H9 (cell line): Measurements from ENCODE around the gene TCERG1L. TPM values are rescaled to one million over a fixed set of nuclear protein-coding genes. Genes with fewer than 3 reads are reported as not detected.

Experiments used
- DNase-seq: peaks from one replicate; pipeline ENCODE4 v3.0.0-alpha.2; 2017
- H2AFZ ChIP-seq: one replicate; pipeline ENCODE4 v1.6.1; 2013; ENCODE audit warnings: mild to moderate bottlenecking, low read length, control low read depth, moderate library complexity
- H2AK5ac ChIP-seq: 2 replicates; pipeline ENCODE4 v1.6.1; 2013; ENCODE audit warnings: low read length, control low read depth, mixed read lengths; ENCODE audit not compliant: insufficient read length
- H2BK120ac ChIP-seq: one replicate; pipeline ENCODE4 v1.6.1; 2013; ENCODE audit warnings: low read depth, mild to moderate bottlenecking, low read length, control low read depth, inconsistent platforms; ENCODE audit not compliant: poor library complexity, severe bottlenecking
- H2BK12ac ChIP-seq: 2 replicates; pipeline ENCODE4 v1.6.1; 2013; ENCODE audit warnings: low read length, control low read depth, mixed read lengths, low read depth; ENCODE audit not compliant: insufficient read length
- H2BK15ac ChIP-seq: 2 replicates; pipeline ENCODE4 v1.6.1; 2013; ENCODE audit warnings: low read depth, low read length, control low read depth
- H2BK20ac ChIP-seq: one replicate; pipeline ENCODE4 v1.6.1; 2013; ENCODE audit warnings: low read depth, mild to moderate bottlenecking, low read length, control low read depth, inconsistent platforms; ENCODE audit not compliant: poor library complexity, severe bottlenecking
- H2BK5ac ChIP-seq: 2 replicates; pipeline ENCODE4 v1.6.1; 2013; ENCODE audit warnings: low read length, control low read depth, mixed read lengths; ENCODE audit not compliant: insufficient read length
- H3K14ac ChIP-seq: 2 replicates; pipeline ENCODE4 v1.6.1; 2013; ENCODE audit warnings: low read length, control low read depth; ENCODE audit not compliant: insufficient read depth
- H3K18ac ChIP-seq: 2 replicates; pipeline ENCODE4 v1.6.1; 2013; ENCODE audit warnings: low read depth, mild to moderate bottlenecking, mixed read lengths, low read length, control low read depth; ENCODE audit not compliant: insufficient read length
- H3K23ac ChIP-seq: 2 replicates; pipeline ENCODE4 v1.6.1; 2013; ENCODE audit warnings: low read length, control low read depth, mixed read lengths, low read depth; ENCODE audit not compliant: insufficient read length
- H3K23me2 ChIP-seq: 2 replicates; pipeline ENCODE4 v1.6.1; 2013; ENCODE audit warnings: low read depth, mild to moderate bottlenecking, mixed read lengths, low read length, control low read depth; ENCODE audit not compliant: insufficient read length, poor library complexity, severe bottlenecking
- H3K27ac ChIP-seq: 2 replicates; pipeline ENCODE4 v1.5.1; 2013; ENCODE audit warnings: low read length, control low read depth, mixed read lengths, low read depth; ENCODE audit not compliant: insufficient read length
- H3K27me3 ChIP-seq: 2 replicates; pipeline ENCODE4 v1.6.1; 2013; ENCODE audit warnings: low read length, control low read depth, inconsistent platforms; ENCODE audit not compliant: insufficient read depth
- H3K4ac ChIP-seq: 2 replicates; pipeline ENCODE4 v1.6.1; 2013; ENCODE audit warnings: low read depth, mild to moderate bottlenecking, control low read depth, inconsistent platforms, low read length, moderate library complexity
- H3K4me1 ChIP-seq: 2 replicates; pipeline ENCODE4 v1.6.1; 2013; ENCODE audit warnings: low read length, control low read depth, inconsistent platforms; ENCODE audit not compliant: insufficient read depth
- H3K4me2 ChIP-seq: 2 replicates; pipeline ENCODE4 v1.6.1; 2013; ENCODE audit warnings: low read length, control low read depth, mixed read lengths; ENCODE audit not compliant: insufficient read length, insufficient read depth
- H3K56ac ChIP-seq: 2 replicates; pipeline ENCODE4 v1.6.1; 2013; ENCODE audit warnings: low read depth, mild to moderate bottlenecking, mixed read lengths, low read length, control low read depth; ENCODE audit not compliant: insufficient read length
- H3K79me1 ChIP-seq: 2 replicates; pipeline ENCODE4 v1.6.1; 2013; ENCODE audit warnings: low read depth, mild to moderate bottlenecking, moderate library complexity, low read length, control low read depth, inconsistent platforms; ENCODE audit not compliant: insufficient read depth, poor library complexity, severe bottlenecking
- H3K79me2 ChIP-seq: 2 replicates; pipeline ENCODE4 v1.6.1; 2013; ENCODE audit warnings: low read length, control low read depth, inconsistent platforms; ENCODE audit not compliant: insufficient read depth
- H3K9ac ChIP-seq: 2 replicates; pipeline ENCODE4 v1.6.1; 2013; ENCODE audit warnings: low read length, control low read depth, mixed read lengths; ENCODE audit not compliant: insufficient read length; ENCODE audit errors: extremely low read depth
- H3K9me3 ChIP-seq: one replicate; pipeline ENCODE4 v1.6.1; 2013; ENCODE audit warnings: low read depth, low read length, inconsistent platforms; ENCODE audit not compliant: control insufficient read depth
- H3T11ph ChIP-seq: one replicate; pipeline ENCODE4 v1.6.1; 2013; ENCODE audit warnings: mild to moderate bottlenecking, low read length, control low read depth, inconsistent platforms
- H4K20me1 ChIP-seq: one replicate; pipeline ENCODE4 v1.6.1; 2013; ENCODE audit not compliant: control insufficient read depth, insufficient read length, insufficient read depth
- H4K5ac ChIP-seq: 2 replicates; pipeline ENCODE4 v1.6.1; 2013; ENCODE audit warnings: low read depth, mild to moderate bottlenecking, mixed read lengths, low read length, control low read depth; ENCODE audit not compliant: insufficient read length
- H4K8ac ChIP-seq: replicated peaks from 2 replicates; pipeline ENCODE4 v1.6.1; 2013; ENCODE audit warnings: low read length, control low read depth, mixed read lengths, low read depth; ENCODE audit not compliant: insufficient read length
- H4K91ac ChIP-seq: 2 replicates; pipeline ENCODE4 v1.6.1; 2013; ENCODE audit warnings: low read depth, mild to moderate bottlenecking, moderate library complexity, mixed read lengths, low read length, control low read depth; ENCODE audit not compliant: insufficient read length
- H3K27ac Mint-ChIP-seq, 3 experiments: 2 replicates in 2 of 3; 3 replicates in 1 of 3; pipeline ENCODE4 v1.8.0; 2020 to 2021; ENCODE audit warnings: mixed read lengths in 3 of 3, mild to moderate bottlenecking in 1 of 3, moderate library complexity in 1 of 3
- H3K27me3 Mint-ChIP-seq: 2 replicates; pipeline ENCODE4 v1.8.0; 2021; ENCODE audit warnings: low read depth, mild to moderate bottlenecking, moderate library complexity, mixed read lengths
- H3K36me3 Mint-ChIP-seq, 3 experiments: 2 replicates in 2 of 3; 3 replicates in 1 of 3; pipeline ENCODE4 v1.8.0; 2020 to 2021; ENCODE audit warnings: low read depth in 3 of 3, mixed read lengths in 3 of 3; ENCODE audit not compliant: insufficient read depth in 1 of 3
- H3K4me1 Mint-ChIP-seq, 2 experiments: 2 replicates each; pipeline ENCODE4 v1.8.0; 2020; ENCODE audit warnings: mixed read lengths in 2 of 2
- H3K4me3 Mint-ChIP-seq, 2 experiments: 2 replicates in 1 of 2; 3 replicates in 1 of 2; pipeline ENCODE4 v1.8.0; 2020 to 2021; ENCODE audit warnings: mild to moderate bottlenecking in 2 of 2, mixed read lengths in 2 of 2, moderate library complexity in 1 of 2
- H3K9me3 Mint-ChIP-seq, 2 experiments: 2 replicates in 1 of 2; 3 replicates in 1 of 2; pipeline ENCODE4 v1.8.0; 2020; ENCODE audit warnings: mild to moderate bottlenecking in 2 of 2, mixed read lengths in 2 of 2, moderate library complexity in 1 of 2
- CTCF ChIP-seq: fragments of 200-600 bp; sonication (generic); conservative IDR thresholded peaks from 3 replicates; pipeline ENCODE4 v1.8.0; 2021; ENCODE audit warnings: antibody characterized with exemption, mild to moderate bottlenecking
- WGBS: extraction: QIAGEN DNeasy Blood & Tissue Kit; methylation state at CpG from one replicate; pipeline ENCODE4 v1.1.7; 2013; ENCODE audit warnings: missing lambda C conversion rate, low lambda C conversion rate, mixed read lengths; ENCODE audit not compliant: insufficient read length; ENCODE audit errors: extremely low coverage; 5-methylcytosine and 5-hydroxymethylcytosine counted together
- total RNA-seq: library from RNA; stranded (reverse); gene quantifications from 2 replicates; pipeline ENCODE4 v1.2.1, GENCODE V29; 2021

TCERG1L gene
- total RNA-seq, 1 experiment from 2014 or later = 3.3 TPM

- H3K9ac ChIP-seq = no peak overlapping the region
- H3K4me1 Mint-ChIP-seq = peaks cover 4% of the 10 kb centered on the region in 2 experiments; a peak in 2 of 4 replicates
- H2BK5ac ChIP-seq = no peak overlapping the region
- no peak overlapping the region for H2AK5ac ChIP-seq
- no peaks in the 10 kb centered on the region; the same call in 1 of the 2 replicates for H3K27me3 Mint-ChIP-seq
- H3K4me3 Mint-ChIP-seq = no peak overlapping the region
- H4K5ac ChIP-seq = no peak overlapping the region
- no peak overlapping the region for H2BK15ac ChIP-seq
- no peak overlapping the region; a peak in 1 of 7 replicates for H3K27ac Mint-ChIP-seq
- no peak overlapping the region for H4K91ac ChIP-seq
- H3K4ac ChIP-seq = no peak overlapping the region; the same call in 1 of the 2 replicates
- no peaks in the 10 kb centered on the region for H3K9me3 Mint-ChIP-seq
- no peak overlapping the region for H2BK20ac ChIP-seq
- no peak overlapping the region for H3T11ph ChIP-seq
- no peak overlapping the region for H3K23ac ChIP-seq
- H4K8ac ChIP-seq = no peak overlapping the region
- no peaks in the 10 kb centered on the region for H3K9me3 ChIP-seq
- no peak for TF ChIP-seq CTCF
- no peak overlapping the region for H3K56ac ChIP-seq
- no peaks in the 10 kb centered on the region for H3K23me2 ChIP-seq
- H3K79me2 ChIP-seq = no peaks in the 10 kb centered on the region
- H3K27me3 ChIP-seq = no peaks in the 10 kb centered on the region
- no peak overlapping the region for H3K4me2 ChIP-seq
- no peaks in the 10 kb centered on the region for H3K36me3 Mint-ChIP-seq
- no peak overlapping the region for H2BK120ac ChIP-seq
- H2AFZ ChIP-seq = no peak overlapping the region
- WGBS = no CpG with 5 or more reads among the region's 10 CpGs
- no peaks in the 10 kb centered on the region for H3K4me1 ChIP-seq
- H4K20me1 ChIP-seq = no peaks in the 10 kb centered on the region
- H3K79me1 ChIP-seq = no peaks in the 10 kb centered on the region
- no peak overlapping the region for H2BK12ac ChIP-seq
- H3K18ac ChIP-seq = no peak overlapping the region
- no peak overlapping the region; the same call in 1 of the 2 replicates for H3K14ac ChIP-seq
- H3K27ac ChIP-seq = no peak overlapping the region
- no peak for DNase-seq
Observed at GRCh38 chr10:131219584-131219886, 92.0 kb downstream of the TCERG1L start.
